Measurements from ENCODE around the gene BCAS2. TPM values are rescaled to one million over a fixed set of nuclear protein-coding genes. Genes with fewer than 3 reads are reported as not detected.

Gene BCAS2
- total RNA-seq, 1 experiment from 2014 or later, result 59.6 TPM

Other genes starting within 250 kb of the BCAS2 start
- gene TRIM33, start 70.4 kb downstream of the BCAS2 start, total RNA-seq (2014; rRNA removed; shearing (Covaris generic)), result 23.4 and 40.5 TPM in 2 replicates
- gene DENND2C, start 88.4 kb upstream of the BCAS2 start, total RNA-seq (2014; rRNA removed; shearing (Covaris generic)), result 0.21 and 0.47 TPM in 2 replicates
- not detected in 2 replicates for gene AMPD1, start 113.9 kb upstream of the BCAS2 start, total RNA-seq (2014; rRNA removed; shearing (Covaris generic))
- gene NRAS, start 135.2 kb upstream of the BCAS2 start, total RNA-seq (2014; rRNA removed; shearing (Covaris generic)), result 42.6 and 52.2 TPM in 2 replicates
- gene CSDE1, start 176.4 kb upstream of the BCAS2 start, total RNA-seq (2014; rRNA removed; shearing (Covaris generic)), result 299 and 322 TPM in 2 replicates
- gene SIKE1, start 199.1 kb upstream of the BCAS2 start, total RNA-seq (2014; rRNA removed; shearing (Covaris generic)), result 75.9 and 87.6 TPM in 2 replicates